Trophoblast cell (in vitro differentiated cells and primary cell): ENCODE data around the gene LAMA2.
A peak's percentile ranks its signal among the peaks of the same experiment; 100 is the strongest.

ENCODE experiments used
- DNase-seq, 2 donors: peaks; one replicate each; pipeline ENCODE4 v3.0.0-alpha.2; 2016
- H2AFZ ChIP-seq: 2 replicates; pipeline ENCODE4 v1.6.1; 2013; ENCODE audit warnings: low read length, moderate library complexity, mild to moderate bottlenecking; ENCODE audit not compliant: insufficient read depth, poor library complexity
- H2AK5ac ChIP-seq: 2 replicates; pipeline ENCODE4 v1.6.1; 2013; ENCODE audit warnings: mild to moderate bottlenecking, low read length
- H2BK120ac ChIP-seq: 2 replicates; pipeline ENCODE4 v1.6.1; 2013; ENCODE audit warnings: low read length, mild to moderate bottlenecking, moderate library complexity; ENCODE audit not compliant: insufficient read depth, poor library complexity
- H2BK12ac ChIP-seq: 2 replicates; pipeline ENCODE4 v1.6.1; 2013; ENCODE audit warnings: mild to moderate bottlenecking, low read length, moderate library complexity
- H2BK5ac ChIP-seq: 2 replicates; pipeline ENCODE4 v1.6.1; 2013; ENCODE audit warnings: low read length, low read depth, moderate library complexity, mild to moderate bottlenecking; ENCODE audit not compliant: poor library complexity
- H3K14ac ChIP-seq: 2 replicates; pipeline ENCODE4 v1.6.1; 2013; ENCODE audit warnings: mild to moderate bottlenecking, low read length
- H3K18ac ChIP-seq: 2 replicates; pipeline ENCODE4 v1.6.1; 2013; ENCODE audit warnings: mild to moderate bottlenecking, low read length
- H3K23ac ChIP-seq: 2 replicates; pipeline ENCODE4 v1.6.1; 2013; ENCODE audit warnings: low read length
- H3K27ac ChIP-seq: 2 replicates; pipeline ENCODE4 v1.5.1; 2013; ENCODE audit warnings: low read depth, mild to moderate bottlenecking, inconsistent platforms, low read length, moderate library complexity
- H3K27me3 ChIP-seq: 2 replicates; pipeline ENCODE4 v1.6.1; 2013; ENCODE audit warnings: inconsistent platforms, mild to moderate bottlenecking, low read length, moderate library complexity; ENCODE audit not compliant: insufficient read depth
- H3K36me3 ChIP-seq, 2 experiments: 1 replicate in 1 of 2; 2 replicates in 1 of 2; pipeline ENCODE4 v1.6.1; 2013; ENCODE audit warnings: low read length in 2 of 2, mild to moderate bottlenecking in 2 of 2, moderate library complexity in 1 of 2; ENCODE audit not compliant: insufficient read depth in 2 of 2, control insufficient read depth in 1 of 2
- H3K4ac ChIP-seq: 2 replicates; pipeline ENCODE4 v1.6.1; 2013; ENCODE audit warnings: low read depth, mild to moderate bottlenecking, low read length, moderate library complexity
- H3K4me1 ChIP-seq, 2 experiments: 1 replicate in 1 of 2; 2 replicates in 1 of 2; pipeline ENCODE4 v1.6.1; 2013; ENCODE audit warnings: low read length in 2 of 2, mild to moderate bottlenecking in 2 of 2, moderate library complexity in 1 of 2; ENCODE audit not compliant: insufficient read depth in 2 of 2, control insufficient read depth in 1 of 2
- H3K4me2 ChIP-seq: 2 replicates; pipeline ENCODE4 v1.6.1; 2013; ENCODE audit warnings: inconsistent platforms, mild to moderate bottlenecking, low read length, moderate library complexity
- H3K4me3 ChIP-seq: 2 replicates; pipeline ENCODE4 v1.5.1; 2013; ENCODE audit warnings: mild to moderate bottlenecking, low read depth, low read length, inconsistent platforms
- H3K79me1 ChIP-seq: one replicate; pipeline ENCODE4 v1.6.1; 2013; ENCODE audit warnings: low read length
- H3K79me2 ChIP-seq: 2 replicates; pipeline ENCODE4 v1.6.1; 2013; ENCODE audit warnings: low read length, mild to moderate bottlenecking; ENCODE audit not compliant: control insufficient read depth, insufficient read depth, poor library complexity
- H3K9ac ChIP-seq: 2 replicates; pipeline ENCODE4 v1.6.1; 2013; ENCODE audit warnings: mild to moderate bottlenecking, low read length
- H3K9me3 ChIP-seq: 2 replicates; pipeline ENCODE4 v1.6.1; 2013; ENCODE audit warnings: low read depth, mild to moderate bottlenecking, control low read depth, inconsistent platforms, low read length; ENCODE audit not compliant: insufficient read depth
- H4K12ac ChIP-seq: 2 replicates; pipeline ENCODE4 v1.6.1; 2013; ENCODE audit warnings: low read depth, mild to moderate bottlenecking, low read length, moderate library complexity
- H4K8ac ChIP-seq: 2 replicates; pipeline ENCODE4 v1.6.1; 2013; ENCODE audit warnings: low read depth, mild to moderate bottlenecking, low read length, moderate library complexity
- H4K91ac ChIP-seq: one replicate; pipeline ENCODE4 v1.6.1; 2013; ENCODE audit warnings: low read depth, mild to moderate bottlenecking, low read length, moderate library complexity
- WGBS: extraction: QIAGEN DNeasy Blood & Tissue Kit; methylation state at CpG from one replicate; pipeline ENCODE4 v1.1.7; 2013; ENCODE audit warnings: missing lambda C conversion rate; ENCODE audit not compliant: insufficient read length, insufficient coverage; ENCODE audit errors: extremely low coverage; 5-methylcytosine and 5-hydroxymethylcytosine counted together

LAMA2 gene

DNA sequence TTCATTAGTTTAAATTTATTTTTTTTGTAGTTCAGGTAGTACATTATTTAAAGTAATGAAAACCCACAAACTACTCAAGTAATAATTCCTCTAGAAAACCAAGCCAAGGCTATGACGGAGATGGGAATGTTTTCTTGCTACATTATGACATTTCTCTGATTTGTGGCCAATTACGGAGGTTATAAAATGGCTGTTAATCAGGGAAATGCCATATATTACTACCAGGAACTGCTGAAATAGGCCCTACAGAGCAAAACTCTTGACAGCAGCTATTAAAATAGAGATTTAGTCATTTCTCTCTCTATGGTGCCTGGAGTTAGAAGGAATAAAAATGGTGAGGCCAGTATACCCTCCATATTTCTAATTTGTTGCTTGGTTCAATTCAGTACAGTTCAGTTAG, 547.0 kb downstream of the LAMA2 start:
- Histone ChIP-seq H3K18ac (no peak overlapping the region), H4K8ac (no peak overlapping the region), H3K79me1 (no peaks in the 10 kb centered on the region), H4K91ac (no peak overlapping the region), H3K23ac (no peak overlapping the region), H2AFZ (no peak overlapping the region), H2BK12ac (no peak overlapping the region), H3K9ac (no peak overlapping the region), H3K27ac (no peak overlapping the region), H3K4ac (no peak overlapping the region), H3K4me3 (no peak overlapping the region), H3K79me2 (no peaks in the 10 kb centered on the region), H3K27me3 (no peaks in the 10 kb centered on the region), H3K4me1 (no peaks in the 10 kb centered on the region), H3K4me2 (no peak overlapping the region), H3K14ac (no peak overlapping the region), H2AK5ac (no peak overlapping the region), H2BK5ac (no peak overlapping the region), H3K36me3 (no peaks in the 10 kb centered on the region), H4K12ac (no peak overlapping the region), H3K9me3 (no peaks in the 10 kb centered on the region), H2BK120ac (no peak overlapping the region)
- WGBS = no CpG with 5 or more reads among the region's 2 CpGs
- DNase-seq = no peak

DNA sequence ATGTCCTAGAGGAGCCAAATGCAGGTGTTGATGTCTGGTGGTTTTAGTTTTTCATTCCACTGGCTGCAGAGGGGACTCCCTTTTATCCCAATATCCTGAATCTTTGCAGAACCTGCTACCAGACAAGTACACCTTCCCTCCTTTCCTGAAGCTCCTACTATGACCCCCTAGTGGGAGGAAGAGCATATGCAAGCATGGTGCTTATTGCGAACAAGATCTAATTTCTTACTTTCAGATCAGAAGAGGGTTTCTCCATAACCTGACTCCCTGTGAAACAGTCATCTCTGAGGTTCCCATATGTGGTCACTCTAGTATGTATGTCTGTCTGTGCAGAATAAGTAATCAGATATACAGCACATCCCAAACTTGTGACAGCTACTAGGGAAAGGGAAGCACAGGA, 549.8 kb downstream of the LAMA2 start:
- no peak overlapping the region for H2BK5ac ChIP-seq
- no peak overlapping the region for H4K12ac ChIP-seq
- H3K9me3 ChIP-seq = no peaks in the 10 kb centered on the region
- H3K79me2 ChIP-seq = no peaks in the 10 kb centered on the region
- H3K27ac ChIP-seq = no peak overlapping the region
- H2BK120ac ChIP-seq = no peak overlapping the region
- no peak overlapping the region for H3K14ac ChIP-seq
- H3K4me1 ChIP-seq = no peaks in the 10 kb centered on the region
- peak in 1 of 2 donors; percentile 5 for DNase-seq
- H3K4me3 ChIP-seq = no peak overlapping the region
- H3K23ac ChIP-seq = no peak overlapping the region
- no peak overlapping the region for H2AFZ ChIP-seq
- H3K36me3 ChIP-seq = no peaks in the 10 kb centered on the region
- H3K27me3 ChIP-seq = no peaks in the 10 kb centered on the region
- no CpG with 5 or more reads among the region's 1 CpG for WGBS
- H3K79me1 ChIP-seq = no peaks in the 10 kb centered on the region
- no peak overlapping the region for H3K9ac ChIP-seq
- H4K8ac ChIP-seq = no peak overlapping the region
- no peak overlapping the region for H4K91ac ChIP-seq
- H3K18ac ChIP-seq = no peak overlapping the region
- H2BK12ac ChIP-seq = no peak overlapping the region
- H2AK5ac ChIP-seq = no peak overlapping the region
- no peak overlapping the region for H3K4me2 ChIP-seq
- H3K4ac ChIP-seq = no peak overlapping the region

- Histone ChIP-seq H3K18ac (no peak overlapping the region), H2AK5ac (no peak overlapping the region), H3K14ac (no peak overlapping the region), H3K23ac (no peak overlapping the region), H3K9me3 (no peaks in the 10 kb centered on the region), H3K27ac (no peak overlapping the region), H3K4me1 (no peaks in the 10 kb centered on the region), H2BK120ac (no peak overlapping the region), H3K36me3 (no peaks in the 10 kb centered on the region), H3K4me2 (no peak overlapping the region), H3K79me1 (no peaks in the 10 kb centered on the region), H4K12ac (no peak overlapping the region), H3K4ac (no peak overlapping the region), H4K8ac (no peak overlapping the region), H4K91ac (no peak overlapping the region), H3K79me2 (no peaks in the 10 kb centered on the region), H2BK5ac (no peak overlapping the region), H3K27me3 (no peaks in the 10 kb centered on the region), H2BK12ac (no peak overlapping the region), H3K4me3 (no peak overlapping the region), H2AFZ (no peak overlapping the region), H3K9ac (no peak overlapping the region)
- no CpG with 5 or more reads among the region's 3 CpGs for WGBS
- DNase-seq = no peak
These were observed 551.2 kb downstream of the LAMA2 start for GRCh38 chr6:129434091-129434490.

DNA sequence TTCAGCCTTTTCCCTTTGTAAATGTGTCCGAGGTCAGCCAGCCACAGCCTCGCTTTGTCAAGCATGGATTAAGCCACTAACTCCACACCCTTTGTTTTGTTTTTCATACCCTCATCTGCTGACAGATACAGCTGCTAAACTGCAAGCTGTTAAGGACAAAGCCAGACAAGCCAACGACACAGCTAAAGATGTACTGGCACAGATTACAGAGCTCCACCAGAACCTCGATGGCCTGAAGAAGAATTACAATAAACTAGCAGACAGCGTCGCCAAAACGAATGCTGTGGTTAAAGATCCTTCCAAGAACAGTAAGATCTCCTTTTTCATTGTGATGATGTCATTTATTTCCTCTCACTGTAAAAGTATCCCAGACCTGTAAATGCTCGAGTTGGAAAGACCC, 557.8 kb downstream of the LAMA2 start:
- Histone ChIP-seq H2AFZ (no peak overlapping the region), H4K8ac (no peak overlapping the region), H2BK12ac (no peak overlapping the region), H4K12ac (no peak overlapping the region), H3K4me1 (no peaks in the 10 kb centered on the region), H2BK5ac (no peak overlapping the region), H3K27me3 (no peaks in the 10 kb centered on the region), H2AK5ac (no peak overlapping the region), H3K18ac (no peak overlapping the region), H3K4ac (no peak overlapping the region), H3K79me1 (no peaks in the 10 kb centered on the region), H2BK120ac (no peak overlapping the region), H3K23ac (no peak overlapping the region), H3K4me3 (no peak overlapping the region), H3K27ac (no peak overlapping the region), H3K9me3 (no peaks in the 10 kb centered on the region), H3K36me3 (no peaks in the 10 kb centered on the region), H3K9ac (no peak overlapping the region), H3K14ac (no peak overlapping the region), H3K79me2 (no peaks in the 10 kb centered on the region), H4K91ac (no peak overlapping the region), H3K4me2 (no peak overlapping the region)
- peak in 1 of 2 donors; percentile 4 for DNase-seq
- WGBS = no CpG with 5 or more reads among the region's 8 CpGs
